ENCODE results near the gene CCPG1. TPM values are rescaled to one million over a fixed set of nuclear protein-coding genes. Genes with fewer than 3 reads are reported as not detected.

CCPG1 gene
- total RNA-seq, 1 experiment from 2014 or later = 27.6 TPM

DNA sequence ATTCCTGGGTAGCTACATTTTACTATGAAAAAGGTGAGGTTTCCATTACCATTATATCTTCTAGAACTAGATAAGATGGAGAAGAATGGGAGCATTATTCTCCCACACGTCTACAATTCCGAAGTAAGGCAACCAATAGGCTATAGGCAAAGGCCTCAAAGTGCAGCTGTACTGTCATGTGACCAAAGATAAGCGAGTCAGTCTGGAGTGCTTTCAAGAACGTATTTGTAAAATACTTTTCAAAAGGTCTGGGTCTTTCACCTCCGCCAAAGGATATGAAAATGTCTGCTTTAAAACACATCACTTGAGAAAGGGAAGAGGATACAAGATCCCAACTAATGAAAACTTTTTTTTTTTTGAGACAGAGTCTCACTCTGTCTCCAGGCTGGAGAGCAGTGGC is 9.9 kb downstream of the CCPG1 start:
- ChIA-PET CTCF (interaction anchor here (0.7 kb wide), 1 partner anchor 44 kb away, joined by 5 read pairs; no protein-coding TSS in a partner anchor), POLR2A (no interaction called here)
- intact Hi-C loops (cut with micrococcal nuclease; ENCODE audit: unreplicated experiment) = no loop called here
- Histone ChIP-seq H3K9me3 (ENCODE audit: control insufficient read depth, insufficient read depth, low read depth, low read length) (no peaks in the 10 kb centered on the region), H3K4me3 (ENCODE audit: low read depth in 2 of 2, low read length in 2 of 2) (no peak overlapping the region), H3K27ac (ENCODE audit: low read length) (no peak overlapping the region), H3K4me1 (ENCODE audit: control insufficient read depth, insufficient read depth, low read length) (peaks cover 3% of the 10 kb centered on the region; the same call in 1 of the 2 replicates), H3K27me3 (ENCODE audit: control insufficient read depth, insufficient read depth, low read length) (no peaks in the 10 kb centered on the region), H3K36me3 (ENCODE audit: control insufficient read depth, insufficient read depth, low read length) (no peaks in the 10 kb centered on the region)
- no peak for ATAC-seq
- no peak for TF ChIP-seq TCF7L2 (IDR thresholded peaks at IDR 0.05; ENCODE audit: low read depth, low read length)
- TF ChIP-seq, protein P1, sequence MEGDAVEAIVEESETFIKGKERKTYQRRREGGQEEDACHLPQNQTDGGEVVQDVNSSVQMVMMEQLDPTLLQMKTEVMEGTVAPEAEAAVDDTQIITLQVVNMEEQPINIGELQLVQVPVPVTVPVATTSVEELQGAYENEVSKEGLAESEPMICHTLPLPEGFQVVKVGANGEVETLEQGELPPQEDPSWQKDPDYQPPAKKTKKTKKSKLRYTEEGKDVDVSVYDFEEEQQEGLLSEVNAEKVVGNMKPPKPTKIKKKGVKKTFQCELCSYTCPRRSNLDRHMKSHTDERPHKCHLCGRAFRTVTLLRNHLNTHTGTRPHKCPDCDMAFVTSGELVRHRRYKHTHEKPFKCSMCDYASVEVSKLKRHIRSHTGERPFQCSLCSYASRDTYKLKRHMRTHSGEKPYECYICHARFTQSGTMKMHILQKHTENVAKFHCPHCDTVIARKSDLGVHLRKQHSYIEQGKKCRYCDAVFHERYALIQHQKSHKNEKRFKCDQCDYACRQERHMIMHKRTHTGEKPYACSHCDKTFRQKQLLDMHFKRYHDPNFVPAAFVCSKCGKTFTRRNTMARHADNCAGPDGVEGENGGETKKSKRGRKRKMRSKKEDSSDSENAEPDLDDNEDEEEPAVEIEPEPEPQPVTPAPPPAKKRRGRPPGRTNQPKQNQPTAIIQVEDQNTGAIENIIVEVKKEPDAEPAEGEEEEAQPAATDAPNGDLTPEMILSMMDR (IDR thresholded peaks at IDR 0.05) = no peak
- no peak for TF ChIP-seq SIN3A (IDR thresholded peaks at IDR 0.05; ENCODE audit: borderline replicate concordance, insufficient read depth, low read depth, low read length)
- no peak for TF ChIP-seq POLR2AphosphoS5 (IDR thresholded peaks at IDR 0.05; ENCODE audit: low read depth, low read length)
- no peak for TF ChIP-seq REST (IDR thresholded peaks at IDR 0.05; ENCODE audit: insufficient read depth in 1 of 2, low read depth in 2 of 2, low read length in 1 of 2)
- no peak for DNase-seq (ENCODE audit: low read depth, low spot score)
- in situ Hi-C loops (cut with HindIII; ENCODE audit: low pct_unique_long_range_greater_than_20kb, low sequenced_read_pairs) = no loop called here
- BruUV-seq (replicated peaks) = no TSS peak

GRCh38 chr15:55394694-55395093 is 13.5 kb downstream of the CCPG1 start:
- TF ChIP-seq SIN3A (IDR thresholded peaks at IDR 0.05; ENCODE audit: borderline replicate concordance, insufficient read depth, low read depth, low read length) = no peak
- TF ChIP-seq, protein P1 (IDR thresholded peaks at IDR 0.05) = no peak
- TF ChIP-seq POLR2AphosphoS5 (IDR thresholded peaks at IDR 0.05; ENCODE audit: low read depth, low read length) = no peak
- no peak for TF ChIP-seq TCF7L2 (IDR thresholded peaks at IDR 0.05; ENCODE audit: low read depth, low read length)
- TF ChIP-seq REST (IDR thresholded peaks at IDR 0.05; ENCODE audit: insufficient read depth in 1 of 2, low read depth in 2 of 2, low read length in 1 of 2) = no peak

More at GRCh38 chr15:55394694-55395093, 13.5 kb downstream of the CCPG1 start:
- ChIA-PET POLR2A (no interaction called here), CTCF (no interaction called here)
- no TSS peak for BruUV-seq (replicated peaks)
- Histone ChIP-seq H3K4me1 (ENCODE audit: control insufficient read depth, insufficient read depth, low read length) (no peaks in the 10 kb centered on the region), H3K27me3 (ENCODE audit: control insufficient read depth, insufficient read depth, low read length) (no peaks in the 10 kb centered on the region), H3K9me3 (ENCODE audit: control insufficient read depth, insufficient read depth, low read depth, low read length) (no peaks in the 10 kb centered on the region), H3K4me3 (ENCODE audit: low read depth in 2 of 2, low read length in 2 of 2) (no peak overlapping the region), H3K27ac (ENCODE audit: low read length) (no peak overlapping the region), H3K36me3 (ENCODE audit: control insufficient read depth, insufficient read depth, low read length) (no peaks in the 10 kb centered on the region)
- DNase-seq (ENCODE audit: low read depth, low spot score) (no peak), ATAC-seq (no peak)
- in situ Hi-C loops (cut with HindIII; ENCODE audit: low pct_unique_long_range_greater_than_20kb, low sequenced_read_pairs) (no loop called here), intact Hi-C loops (cut with micrococcal nuclease; ENCODE audit: unreplicated experiment) (no loop called here)

All from Panc1 (cell line).